IMR-90 (cell line): ENCODE data around the gene HCFC1. TPM values are rescaled to one million over a fixed set of nuclear protein-coding genes. Genes with fewer than 3 reads are reported as not detected.

Experiments used
- ATAC-seq: fragments of 200-7000 bp; cut with Tn5 transposase; 2 replicates; pipeline ENCODE4 v1.9.1; 2020; ENCODE audit warnings: low read depth, mild to moderate bottlenecking, moderate library complexity
- Bru-seq: library from RNA; stranded (reverse); fragments of 400-500 nt; gene quantifications from one replicate; lab custom pipeline; 2021; lab: Mats Ljungman, UMichigan
- BruChase-seq, 2 experiments: library from RNA; stranded (reverse); fragments of 400-500 nt; gene quantifications; one replicate each; lab custom pipeline; 2021; lab: Mats Ljungman, UMichigan
- BruUV-seq: library from RNA; stranded (reverse); fragments of 400-500 nt; replicated peaks from 2 replicates; lab custom pipeline; 2021; lab: Mats Ljungman, UMichigan
- CTCF ChIA-PET: fragments of 300-600 bp; formaldehyde crosslinking; extraction: SDS; loops from one replicate; lab custom pipeline; 2021; ENCODE audit warnings: antibody characterized with exemption; lab: Yijun Ruan, JAX
- POLR2A ChIA-PET: fragments of 300-600 bp; sonication (Branson Sonifier 250); formaldehyde crosslinking; loops from one replicate; lab custom pipeline; 2022; ENCODE audit warnings: antibody characterized with exemption; ENCODE audit not compliant: unreplicated experiment; lab: Charles Lee
- DNase-seq: peaks from one replicate; pipeline ENCODE4 v3.0.0; 2013
- H2AFZ ChIP-seq: replicated peaks from 2 replicates; pipeline ENCODE3; 2013; ENCODE audit warnings: low read length, mild to moderate bottlenecking; ENCODE audit not compliant: poor library complexity
- H2AK5ac ChIP-seq: 2 replicates; pipeline ENCODE4 v1.6.1; 2013; ENCODE audit warnings: low read depth, low read length, inconsistent platforms
- H2AK9ac ChIP-seq: replicated peaks from 2 replicates; pipeline ENCODE3; 2013; ENCODE audit warnings: mild to moderate bottlenecking, low read depth, low read length, moderate library complexity; ENCODE audit not compliant: poor library complexity
- H2BK120ac ChIP-seq: 2 replicates; pipeline ENCODE4 v1.6.1; 2013; ENCODE audit warnings: low read depth, low read length, inconsistent platforms
- H2BK15ac ChIP-seq: 3 replicates; pipeline ENCODE4 v1.6.1; 2013; ENCODE audit warnings: low read depth, low read length, inconsistent platforms
- H2BK20ac ChIP-seq: 2 replicates; pipeline ENCODE4 v1.6.1; 2013; ENCODE audit warnings: low read depth, mild to moderate bottlenecking, inconsistent platforms, low read length, moderate library complexity
- H2BK5ac ChIP-seq: 2 replicates; pipeline ENCODE4 v1.6.1; 2013; ENCODE audit warnings: mild to moderate bottlenecking, low read depth, low read length, inconsistent platforms; ENCODE audit not compliant: poor library complexity, severe bottlenecking
- H3K14ac ChIP-seq: replicated peaks from 2 replicates; pipeline ENCODE4 v1.6.1; 2013; ENCODE audit warnings: low read depth, low read length, inconsistent platforms
- H3K18ac ChIP-seq: 2 replicates; pipeline ENCODE4 v1.6.1; 2013; ENCODE audit warnings: low read depth, low read length, control low read depth
- H3K23ac ChIP-seq: 2 replicates; pipeline ENCODE4 v1.6.1; 2013; ENCODE audit warnings: low read depth, low read length, inconsistent platforms
- H3K27ac ChIP-seq: 2 replicates; pipeline ENCODE4 v1.5.1; 2013; ENCODE audit warnings: mild to moderate bottlenecking, control low read depth, low read length; ENCODE audit not compliant: insufficient read depth
- H3K27me3 ChIP-seq: 2 replicates; pipeline ENCODE4 v1.6.1; 2013; ENCODE audit warnings: low read length; ENCODE audit not compliant: control insufficient read depth, insufficient read depth
- H3K36me3 ChIP-seq: 2 replicates; pipeline ENCODE4 v1.6.1; 2013; ENCODE audit warnings: low read length, mixed read lengths; ENCODE audit not compliant: control insufficient read depth, insufficient read depth
- H3K4ac ChIP-seq: 2 replicates; pipeline ENCODE4 v1.6.1; 2013; ENCODE audit warnings: low read depth, low read length, inconsistent platforms
- H3K4me1 ChIP-seq: 2 replicates; pipeline ENCODE4 v1.6.1; 2013; ENCODE audit warnings: low read length, mixed read lengths; ENCODE audit not compliant: control insufficient read depth, insufficient read depth
- H3K4me2 ChIP-seq: 2 replicates; pipeline ENCODE4 v1.6.1; 2013; ENCODE audit warnings: low read depth, mild to moderate bottlenecking, control low read depth, low read length, moderate library complexity
- H3K4me3 ChIP-seq: 2 replicates; pipeline ENCODE4 v1.5.1; 2013; ENCODE audit warnings: low read depth, mild to moderate bottlenecking, control low read depth, low read length, moderate library complexity; ENCODE audit not compliant: insufficient read depth
- H3K56ac ChIP-seq: 2 replicates; pipeline ENCODE4 v1.6.1; 2013; ENCODE audit warnings: low read length, inconsistent platforms; ENCODE audit not compliant: insufficient read depth; ENCODE audit errors: extremely low read depth
- H3K79me1 ChIP-seq, 2 experiments: 2 replicates each; pipeline ENCODE4 v1.6.1; 2013; ENCODE audit warnings: low read length in 2 of 2, inconsistent platforms in 1 of 2, low read depth in 1 of 2
- H3K9ac ChIP-seq: 2 replicates; pipeline ENCODE4 v1.6.1; 2013; ENCODE audit warnings: low read depth, low read length, control low read depth
- H3K9me1 ChIP-seq: 2 replicates; pipeline ENCODE4 v1.6.1; 2013; ENCODE audit warnings: low read length, inconsistent platforms; ENCODE audit not compliant: insufficient read depth
- H3K9me3 ChIP-seq: 2 replicates; pipeline ENCODE4 v1.6.1; 2013; ENCODE audit warnings: low read length; ENCODE audit not compliant: control insufficient read depth, insufficient read depth
- H4K20me1 ChIP-seq: 2 replicates; pipeline ENCODE4 v1.6.1; 2013; ENCODE audit warnings: low read length, inconsistent platforms; ENCODE audit not compliant: insufficient read depth
- H4K5ac ChIP-seq: 2 replicates; pipeline ENCODE4 v1.6.1; 2013; ENCODE audit warnings: mild to moderate bottlenecking, low read depth, low read length, control low read depth
- H4K8ac ChIP-seq, 2 experiments: 2 replicates each; pipeline ENCODE4 v1.6.1; 2013; ENCODE audit warnings: low read depth in 2 of 2, low read length in 2 of 2, control low read depth in 1 of 2, inconsistent platforms in 1 of 2
- H4K91ac ChIP-seq: 2 replicates; pipeline ENCODE4 v1.6.1; 2013; ENCODE audit warnings: low read depth, low read length, inconsistent platforms; ENCODE audit not compliant: insufficient read depth
- BHLHE40 ChIP-seq: fragments of 150-350 bp; IDR thresholded peaks from 2 replicates; pipeline ENCODE4 v1.6.1; 2016; ENCODE audit warnings: mild to moderate bottlenecking, low read depth, low read length
- CEBPB ChIP-seq: IDR thresholded peaks from 2 replicates; pipeline ENCODE4 v1.6.1; 2012; ENCODE audit warnings: low read depth, low read length, improper control_type of control experiment
- FOS ChIP-seq: fragments of 150-350 bp; IDR thresholded peaks from 2 replicates; pipeline ENCODE4 v1.6.1; 2016; ENCODE audit warnings: low read depth, low read length
- MAFK ChIP-seq: IDR thresholded peaks from 2 replicates; pipeline ENCODE4 v1.6.1; 2012; ENCODE audit warnings: low read depth, low read length, improper control_type of control experiment
- MAZ ChIP-seq: IDR thresholded peaks from 2 replicates; pipeline ENCODE4 v1.6.1; 2012; ENCODE audit warnings: low read depth, mild to moderate bottlenecking, low read length, improper control_type of control experiment, moderate library complexity, borderline replicate concordance
- MXI1 ChIP-seq: IDR thresholded peaks from 2 replicates; pipeline ENCODE4 v1.6.1; 2012; ENCODE audit warnings: low read depth, mild to moderate bottlenecking, low read length, moderate library complexity, borderline replicate concordance
- NFE2L2 ChIP-seq: fragments of 150-350 bp; IDR thresholded peaks from 2 replicates; pipeline ENCODE4 v1.6.1; 2016; ENCODE audit warnings: low read depth, mild to moderate bottlenecking, low read length
- POLR2A ChIP-seq: IDR thresholded peaks from 2 replicates; pipeline ENCODE4 v1.6.1; 2012; ENCODE audit warnings: mild to moderate bottlenecking, low read depth, low read length
- RAD21 ChIP-seq: IDR thresholded peaks from 2 replicates; pipeline ENCODE4 v1.6.1; 2012; ENCODE audit warnings: low read length, improper control_type of control experiment
- RCOR1 ChIP-seq: IDR thresholded peaks from 2 replicates; pipeline ENCODE4 v1.6.1; 2012; ENCODE audit warnings: mild to moderate bottlenecking, low read length, improper control_type of control experiment; ENCODE audit not compliant: insufficient replicate concordance
- RFX5 ChIP-seq: IDR thresholded peaks from 2 replicates; pipeline ENCODE4 v1.8.0; 2012; ENCODE audit warnings: low read depth, mild to moderate bottlenecking, low read length, moderate library complexity
- WGBS, 2 experiments: methylation state at CpG; one replicate each; pipeline versions ENCODE4 v1.1.5 to v1.1.7; 2013; ENCODE audit warnings: missing lambda C conversion rate in 2 of 2; ENCODE audit not compliant: insufficient read length in 1 of 2; ENCODE audit errors: extremely low coverage in 2 of 2; 5-methylcytosine and 5-hydroxymethylcytosine counted together
- dilution Hi-C: fragments of 300-500 bp; cut with HindIII; formaldehyde crosslinking; loops from one replicate; pipeline ENCODE4 v1.14.3; 2018; ENCODE audit warnings: low sequenced_read_pairs; ENCODE audit not compliant: unreplicated experiment
- in situ Hi-C: fragments of 300-500 bp; cut with MboI; formaldehyde crosslinking; loops from 3 replicates; pipeline ENCODE4 v1.14.3; 2019; ENCODE audit warnings: low sequenced_read_pairs, inconsistent platforms, mixed read lengths
- intact Hi-C: fragments of 100-400 bp; cut with micrococcal nuclease; formaldehyde crosslinking; loops from 2 replicates; pipeline ENCODE4 v1.10.0; 2022
- long read RNA-seq: library from polyadenylated mRNA; unstranded; transcript quantifications from one replicate; pipeline ENCODE4 v2.0.0, GENCODE V29; 2021; ENCODE audit not compliant: unreplicated experiment
- polyA plus RNA-seq, 3 experiments: library from polyadenylated mRNA; depleted of rRNA; stranded (reverse); fragments of >200 nt; gene quantifications; 2 replicates each; pipeline ENCODE4 v1.2.3, GENCODE V29; 2012; ENCODE audit warnings: low replicate concordance in 1 of 3
- total RNA-seq: library from RNA; depleted of rRNA; stranded (reverse); fragments of >200 nt; gene quantifications from 2 replicates; pipeline ENCODE4 v1.2.3, GENCODE V29; 2012; rRNA removed
- TF ChIP-seq, protein P1 (sequence below): fragments of 150-350 bp; IDR thresholded peaks from 2 replicates; pipeline ENCODE4 v1.6.1; 2017; ENCODE audit warnings: mild to moderate bottlenecking, antibody characterized with exemption, low read length, low read depth
- TF ChIP-seq, protein P2 (sequence below): fragments of 150-350 bp; IDR thresholded peaks from 2 replicates; pipeline ENCODE4 v1.6.1; 2016; ENCODE audit warnings: low read depth, mild to moderate bottlenecking, low read length, moderate library complexity, borderline replicate concordance

The HCFC1 gene
- 3.2 and 4.4 TPM in 2 replicates for total RNA-seq
- polyA plus RNA-seq (2012; rRNA removed) = 17.6 and 19.0 TPM in 2 replicates
- polyA plus RNA-seq (2012; cell fraction: cytosol; rRNA removed) = 12.9 and 16.8 TPM in 2 replicates
- polyA plus RNA-seq (2012; cell fraction: nucleus; rRNA removed; ENCODE audit: low replicate concordance) = 21.4 and 46.2 TPM in 2 replicates
- Bru-seq, nascent RNA = percentile 73 among the genes with signal in this experiment
- percentile 93 among the genes with signal in this experiment for BruChase-seq, experiment 1, labeled RNA remaining after a 6-hour chase
- percentile 88 among the genes with signal in this experiment for BruChase-seq, experiment 2, labeled RNA remaining after a 2-hour chase
- long read RNA-seq, partial matches to known transcripts = 16 of 17 reads
- long read RNA-seq, other reads (novel, unspliced or antisense) = 1 of 17 reads

DNA sequence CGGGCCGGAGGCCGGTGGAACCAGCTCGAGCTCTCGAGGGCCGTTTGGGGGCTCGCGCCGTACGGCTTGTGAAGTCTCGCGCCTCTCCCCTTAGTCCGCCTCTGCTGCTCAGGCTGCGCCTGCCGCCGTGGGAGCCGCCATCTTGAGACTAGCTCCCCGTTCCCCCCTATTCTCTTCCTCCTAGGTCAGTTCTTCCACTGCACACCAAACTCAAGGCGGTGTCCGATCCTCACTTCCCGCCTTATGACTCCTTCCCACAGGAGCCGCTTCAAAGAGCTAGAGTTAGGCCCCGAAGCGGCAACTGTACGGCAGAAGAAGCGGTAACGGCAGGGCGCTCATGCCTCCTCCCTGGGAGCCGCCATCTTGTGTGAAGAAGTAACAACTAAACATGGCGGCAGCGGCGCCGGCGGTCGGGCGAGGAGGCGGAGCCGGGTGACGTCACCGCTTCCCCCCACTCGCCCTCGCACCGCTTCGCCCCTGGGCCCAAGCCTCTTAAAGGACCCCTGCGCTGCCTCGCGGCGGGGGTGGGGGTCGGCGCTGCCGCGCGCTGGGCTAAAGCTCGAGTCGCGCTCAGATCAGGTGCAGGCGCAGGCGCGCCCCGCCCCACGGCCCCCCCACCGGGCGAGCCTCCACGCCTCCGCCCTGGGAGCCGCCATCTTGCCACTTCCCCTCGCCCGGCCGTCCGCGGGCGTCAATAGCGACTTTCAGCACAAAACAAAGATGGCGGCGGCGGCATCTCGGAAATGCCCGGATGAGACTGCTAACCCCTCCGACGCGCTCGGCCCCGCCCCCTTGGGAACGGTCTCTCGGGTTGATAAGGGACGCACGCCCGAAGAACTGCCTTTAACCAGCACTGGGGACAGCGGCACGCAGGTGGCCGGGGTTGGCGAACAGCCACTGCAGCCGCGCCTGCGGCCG lies at the start of gene HCFC1:
Gene HCFC1, minus strand, starts transcription at position 369 of the 918 bp plus-strand sequence. CDS start 978 bp downstream, outside the sequence.
- POLR2A ChIA-PET = interaction anchor here (0.5 to 0.8 kb wide), 3 partner anchors 69 to 356 kb away, joined by 3 to 13 read pairs (median 5); no protein-coding TSS in a partner anchor
- peak within 1 kb of the TSS; percentile 99 for H3K4ac ChIP-seq
- DNase-seq (peak; percentile 84), ATAC-seq (peak; percentile 40)
- peaks cover 41% of the 10 kb centered on the region for H4K20me1 ChIP-seq
- peak within 1 kb of the TSS; percentile 100 for H4K91ac ChIP-seq
- peak within 1 kb of the TSS; percentile 96 for H4K5ac ChIP-seq
- H3K18ac ChIP-seq = peak within 1 kb of the TSS; percentile 93
- CTCF ChIA-PET = no interaction called here
- H3K9me1 ChIP-seq = peaks cover 9% of the 10 kb centered on the region; the same call in 1 of the 2 replicates
- peak within 1 kb of the TSS; percentile 99 for H2AFZ ChIP-seq
- peak within 1 kb of the TSS; percentile 93 for H2BK120ac ChIP-seq
- intact Hi-C loops (loop anchor here (2.0 kb wide), 1 partner anchor 75 kb away; no protein-coding TSS in a partner anchor), dilution Hi-C loops (no loop called here), in situ Hi-C loops (no loop called here)
- peak within 1 kb of the TSS; percentile 96 for H3K4me3 ChIP-seq
- no peaks in the 10 kb centered on the region for H3K9me3 ChIP-seq
- peak within 1 kb of the TSS; percentile 100 for H2AK9ac ChIP-seq
- peak within 1 kb of the TSS; percentile 99 for H2BK5ac ChIP-seq
- WGBS, 2 experiments = 32% methylated on average over 31 of the region's 96 CpGs; no CpG with 5 or more reads in 1 of the 2 experiments
- H3K23ac ChIP-seq = peak within 1 kb of the TSS; percentile 99
- H3K4me2 ChIP-seq = peak within 1 kb of the TSS; percentile 93
- H3K9ac ChIP-seq = peak within 1 kb of the TSS; percentile 99
- H3K27me3 ChIP-seq = no peaks in the 10 kb centered on the region
- peaks cover 19% of the 10 kb centered on the region for H3K4me1 ChIP-seq
- peak within 1 kb of the TSS; percentile 99 for H3K56ac ChIP-seq
- no TSS peak for BruUV-seq
- no peak within 1 kb of the TSS; the same call in 1 of the 2 replicates for H2BK20ac ChIP-seq
- H3K36me3 ChIP-seq = no peaks in the 10 kb centered on the region
- peak within 1 kb of the TSS; percentile 100 for H2AK5ac ChIP-seq
- peak within 1 kb of the TSS; percentile 100 for H3K27ac ChIP-seq
- peak within 1 kb of the TSS; percentile 100 for H3K14ac ChIP-seq
- H4K8ac ChIP-seq = peak within 1 kb of the TSS; percentile 95 to 99
- H3K79me1 ChIP-seq = peaks cover 14 to 33% of the 10 kb centered on the region in 2 experiments; a peak in 2 of 4 replicates
- H2BK15ac ChIP-seq = peak within 1 kb of the TSS; percentile 83; the same call in 2 of the 3 replicates
- TF ChIP-seq MAFK (no peak), BHLHE40 (0 out of 2 replicates have a peak, but pooled peaks have one; percentile 4), RAD21 (no peak), POLR2A (peak; percentile 82), RCOR1 (no peak), CEBPB (no peak), FOS (0 out of 2 replicates have a peak, but pooled peaks have one; percentile 4), MXI1 (peak; percentile 57; the same call in 1 of the 2 replicates), RFX5 (no peak), NFE2L2 (no peak), MAZ (no peak; the same call in none of the 2 replicates)
- TF ChIP-seq, protein P1, sequence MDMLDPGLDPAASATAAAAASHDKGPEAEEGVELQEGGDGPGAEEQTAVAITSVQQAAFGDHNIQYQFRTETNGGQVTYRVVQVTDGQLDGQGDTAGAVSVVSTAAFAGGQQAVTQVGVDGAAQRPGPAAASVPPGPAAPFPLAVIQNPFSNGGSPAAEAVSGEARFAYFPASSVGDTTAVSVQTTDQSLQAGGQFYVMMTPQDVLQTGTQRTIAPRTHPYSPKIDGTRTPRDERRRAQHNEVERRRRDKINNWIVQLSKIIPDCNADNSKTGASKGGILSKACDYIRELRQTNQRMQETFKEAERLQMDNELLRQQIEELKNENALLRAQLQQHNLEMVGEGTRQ = no peak
- TF ChIP-seq, protein P2, sequence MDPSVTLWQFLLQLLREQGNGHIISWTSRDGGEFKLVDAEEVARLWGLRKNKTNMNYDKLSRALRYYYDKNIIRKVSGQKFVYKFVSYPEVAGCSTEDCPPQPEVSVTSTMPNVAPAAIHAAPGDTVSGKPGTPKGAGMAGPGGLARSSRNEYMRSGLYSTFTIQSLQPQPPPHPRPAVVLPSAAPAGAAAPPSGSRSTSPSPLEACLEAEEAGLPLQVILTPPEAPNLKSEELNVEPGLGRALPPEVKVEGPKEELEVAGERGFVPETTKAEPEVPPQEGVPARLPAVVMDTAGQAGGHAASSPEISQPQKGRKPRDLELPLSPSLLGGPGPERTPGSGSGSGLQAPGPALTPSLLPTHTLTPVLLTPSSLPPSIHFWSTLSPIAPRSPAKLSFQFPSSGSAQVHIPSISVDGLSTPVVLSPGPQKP = no peak
